ENCODE data around the gene HMX2. TPM values are rescaled to one million over a fixed set of nuclear protein-coding genes. Genes with fewer than 3 reads are reported as not detected.
"Not testable (repeated sequence)": the region's sequence is repeated elsewhere in the genome, so short reads cannot be mapped to it uniquely, and the experiment has no call there.

The HMX2 gene
- total and polyA plus RNA-seq, 4 donors, result not detected

DNA sequence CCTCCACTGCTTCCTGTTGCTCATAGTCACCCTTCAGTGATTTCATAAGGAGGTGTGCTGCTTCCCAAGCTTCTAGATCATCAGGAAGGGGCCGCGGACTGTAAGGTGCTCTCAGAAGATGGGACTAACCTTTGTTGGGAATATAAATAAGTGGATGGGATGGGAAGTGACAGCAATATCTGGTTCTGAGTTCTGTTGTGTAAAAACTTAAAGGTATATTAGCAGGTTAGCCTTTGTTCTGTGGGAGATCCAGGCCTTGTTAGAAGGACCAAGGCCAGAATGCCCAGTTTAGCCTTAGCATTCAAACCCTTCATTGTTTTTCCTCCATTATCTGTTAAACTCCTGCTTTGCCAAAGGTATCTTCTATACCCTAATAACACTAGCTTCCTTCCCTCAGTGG lies 18.7 kb downstream of the HMX2 start:
- WGBS, 2 donors, result 94 to 98% methylated on average over 2 of the region's 2 CpGs
- Histone ChIP-seq H3K4me3 (ENCODE audit: low read length in 2 of 2) (no peak overlapping the region), H3K9me3 (ENCODE audit: control insufficient read depth, low read length) (no peaks in the 10 kb centered on the region), H3K36me3 (ENCODE audit: control insufficient read depth in 1 of 2, insufficient read depth in 2 of 2, low read length in 1 of 2) (peaks cover 7 to 16% of the 10 kb centered on the region in 2 donors), H3K27ac (ENCODE audit: low read depth in 1 of 2, low read length in 2 of 2) (no peak overlapping the region), H3K4me1 (ENCODE audit: control insufficient read depth in 1 of 2, insufficient read depth in 2 of 2, low read length in 2 of 2) (no peaks in the 10 kb centered on the region), H3K27me3 (ENCODE audit: control insufficient read depth in 1 of 2, insufficient read depth in 2 of 2, low read length in 1 of 2) (no peaks in the 10 kb centered on the region)
- intact Hi-C loops (cut with DNase I), result no loop called here
- ATAC-seq (ENCODE audit: low FRiP score) (no peak), DNase-seq (no peak)

- H3K27ac ChIP-seq (ENCODE audit: low read depth in 1 of 2, low read length in 2 of 2), result no peak overlapping the region
- intact Hi-C loops (cut with DNase I), result no loop called here
- no peak for ATAC-seq (ENCODE audit: low FRiP score)
Observed at GRCh38 chr10:123170961-123171360, 23.0 kb downstream of the HMX2 start.

DNA sequence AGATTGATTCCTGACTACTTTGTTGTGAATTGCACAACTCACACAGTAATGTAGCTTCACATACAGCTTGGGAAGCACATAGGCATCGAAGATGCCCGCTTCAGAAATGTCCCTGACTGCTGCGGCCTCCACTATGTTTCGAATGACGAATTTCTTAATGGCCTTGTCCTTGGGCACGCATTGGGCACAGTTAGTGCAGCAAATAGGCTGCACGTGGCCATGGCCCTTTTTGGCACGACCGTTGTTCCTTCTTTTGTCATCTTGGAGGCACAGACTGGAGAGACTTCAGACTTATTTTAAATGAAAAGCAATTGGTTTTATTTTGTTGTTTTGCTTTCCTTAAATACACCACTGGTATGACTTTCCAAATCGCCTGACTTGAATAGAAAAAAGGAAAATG lies 23.7 kb downstream of the HMX2 start:
- H3K4me3 ChIP-seq (ENCODE audit: low read length in 2 of 2); H3K4me1 ChIP-seq (ENCODE audit: control insufficient read depth in 1 of 2, insufficient read depth in 2 of 2, low read length in 2 of 2); H3K27me3 ChIP-seq (ENCODE audit: control insufficient read depth in 1 of 2, insufficient read depth in 2 of 2, low read length in 1 of 2); intact Hi-C loops (cut with DNase I); H3K27ac ChIP-seq (ENCODE audit: low read depth in 1 of 2, low read length in 2 of 2); DNase-seq; ATAC-seq (ENCODE audit: low FRiP score); H3K9me3 ChIP-seq (ENCODE audit: control insufficient read depth, low read length); H3K36me3 ChIP-seq (ENCODE audit: control insufficient read depth in 1 of 2, insufficient read depth in 2 of 2, low read length in 1 of 2): not testable (repeated sequence)
- WGBS, 2 donors, result 96% methylated on average over 10 of the region's 10 CpGs

More at GRCh38 chr10:123170961-123171360, 23.0 kb downstream of the HMX2 start:
- Histone ChIP-seq H3K9me3 (ENCODE audit: control insufficient read depth, low read length) (no peaks in the 10 kb centered on the region), H3K4me3 (ENCODE audit: low read length in 2 of 2) (no peak overlapping the region), H3K4me1 (ENCODE audit: control insufficient read depth in 1 of 2, insufficient read depth in 2 of 2, low read length in 2 of 2) (no peaks in the 10 kb centered on the region), H3K27me3 (ENCODE audit: control insufficient read depth in 1 of 2, insufficient read depth in 2 of 2, low read length in 1 of 2) (no peaks in the 10 kb centered on the region), H3K36me3 (ENCODE audit: control insufficient read depth in 1 of 2, insufficient read depth in 2 of 2, low read length in 1 of 2) (peaks cover 4 to 5% of the 10 kb centered on the region in 2 donors)
- WGBS, 2 donors, result 97 to 98% methylated on average over 4 of the region's 4 CpGs
- no peak for DNase-seq

DNA sequence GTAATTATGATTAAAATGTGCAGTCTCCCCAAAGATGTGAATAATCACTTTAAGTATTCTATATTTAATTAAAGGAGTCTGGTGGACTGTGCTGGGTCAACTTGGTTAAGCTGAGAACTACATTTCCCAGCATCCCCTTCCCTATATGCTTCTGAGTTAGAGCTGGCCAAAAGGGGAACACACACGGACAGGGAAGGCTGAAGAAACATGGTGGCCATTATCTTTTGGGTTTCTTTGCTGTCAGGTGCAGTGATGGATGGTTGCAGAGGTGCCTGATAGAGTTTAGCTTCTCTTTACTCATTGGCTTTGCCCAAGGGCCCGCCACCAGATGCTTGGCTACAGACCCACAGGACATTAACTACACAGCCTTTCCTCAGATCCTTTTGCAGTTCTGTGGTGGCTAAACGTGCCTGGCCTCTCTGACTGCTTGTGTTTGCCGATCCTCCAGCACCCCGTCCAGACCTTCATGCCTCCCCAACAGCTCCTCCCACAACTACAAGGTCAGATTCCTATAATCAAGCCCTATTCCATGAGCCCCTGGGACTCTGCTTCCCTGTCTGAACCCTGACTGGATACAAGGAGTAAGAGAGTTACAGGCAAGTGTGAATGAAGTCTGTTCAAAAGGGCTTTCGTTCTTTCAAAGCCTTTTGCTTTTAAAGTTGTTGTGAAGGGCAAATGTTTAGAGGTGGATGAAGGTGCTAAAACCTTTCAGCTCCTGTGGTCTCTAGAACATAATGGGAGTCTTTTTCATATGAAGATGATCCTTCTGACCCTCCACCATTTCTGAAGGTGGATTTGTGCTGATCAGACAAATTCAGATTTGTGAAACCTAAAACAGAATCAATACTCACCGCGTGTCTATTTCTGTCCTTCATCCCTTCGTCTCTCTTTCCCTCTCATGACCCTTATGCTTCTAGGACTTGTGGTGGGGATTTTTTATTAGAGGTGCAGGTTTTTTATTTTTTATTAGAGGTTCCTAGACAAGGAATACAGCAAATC lies 27.8 kb downstream of the HMX2 start:
- DNase-seq, result no peak
- Histone ChIP-seq H3K36me3 (ENCODE audit: control insufficient read depth in 1 of 2, insufficient read depth in 2 of 2, low read length in 1 of 2) (peaks cover 0 to 4% of the 10 kb centered on the region in 2 donors), H3K27me3 (ENCODE audit: control insufficient read depth in 1 of 2, insufficient read depth in 2 of 2, low read length in 1 of 2) (no peaks in the 10 kb centered on the region), H3K27ac (ENCODE audit: low read depth in 1 of 2, low read length in 2 of 2) (no peak overlapping the region), H3K4me3 (ENCODE audit: low read length in 2 of 2) (no peak overlapping the region), H3K9me3 (ENCODE audit: control insufficient read depth, low read length) (no peaks in the 10 kb centered on the region), H3K4me1 (ENCODE audit: control insufficient read depth in 1 of 2, insufficient read depth in 2 of 2, low read length in 2 of 2) (no peaks in the 10 kb centered on the region)
- 67 to 72% methylated on average over 9 of the region's 9 CpGs for WGBS, 2 donors
- intact Hi-C loops (cut with DNase I), result no loop called here
- no peak for ATAC-seq (ENCODE audit: low FRiP score)

- H3K9me3 ChIP-seq (ENCODE audit: control insufficient read depth, low read length); ATAC-seq (ENCODE audit: low FRiP score); H3K36me3 ChIP-seq (ENCODE audit: control insufficient read depth in 1 of 2, insufficient read depth in 2 of 2, low read length in 1 of 2); H3K27ac ChIP-seq (ENCODE audit: low read depth in 1 of 2, low read length in 2 of 2); H3K4me1 ChIP-seq (ENCODE audit: control insufficient read depth in 1 of 2, insufficient read depth in 2 of 2, low read length in 2 of 2); H3K27me3 ChIP-seq (ENCODE audit: control insufficient read depth in 1 of 2, insufficient read depth in 2 of 2, low read length in 1 of 2); intact Hi-C loops (cut with DNase I); H3K4me3 ChIP-seq (ENCODE audit: low read length in 2 of 2); DNase-seq: not testable (repeated sequence)
- 96 to 97% methylated on average over 4 of the region's 4 CpGs for WGBS, 2 donors
Observed at GRCh38 chr10:123178390-123178789, 30.5 kb downstream of the HMX2 start.

GRCh38 chr10:123180101-123181090 lies 32.5 kb downstream of the HMX2 start:
- H3K4me3 ChIP-seq (ENCODE audit: low read length in 2 of 2), result no peak overlapping the region
- DNase-seq, result no peak
- no peaks in the 10 kb centered on the region for H3K9me3 ChIP-seq (ENCODE audit: control insufficient read depth, low read length)
- H3K36me3 ChIP-seq (ENCODE audit: control insufficient read depth in 1 of 2, insufficient read depth in 2 of 2, low read length in 1 of 2), result peaks cover 0 to 5% of the 10 kb centered on the region in 2 donors
- intact Hi-C loops (cut with DNase I), result no loop called here
- 93 to 94% methylated on average over 7 of the region's 7 CpGs for WGBS, 2 donors
- no peak for ATAC-seq (ENCODE audit: low FRiP score)
- H3K27me3 ChIP-seq (ENCODE audit: control insufficient read depth in 1 of 2, insufficient read depth in 2 of 2, low read length in 1 of 2), result no peaks in the 10 kb centered on the region
- H3K27ac ChIP-seq (ENCODE audit: low read depth in 1 of 2, low read length in 2 of 2), result no peak overlapping the region
- H3K4me1 ChIP-seq (ENCODE audit: control insufficient read depth in 1 of 2, insufficient read depth in 2 of 2, low read length in 2 of 2), result no peaks in the 10 kb centered on the region

- H3K9me3 ChIP-seq (ENCODE audit: control insufficient read depth, low read length), result no peaks in the 10 kb centered on the region
- H3K36me3 ChIP-seq (ENCODE audit: control insufficient read depth in 1 of 2, insufficient read depth in 2 of 2, low read length in 1 of 2), result peaks cover 6% of the 10 kb centered on the region in 2 donors
- ATAC-seq (ENCODE audit: low FRiP score) (no peak), DNase-seq (no peak)
- no peaks in the 10 kb centered on the region for H3K27me3 ChIP-seq (ENCODE audit: control insufficient read depth in 1 of 2, insufficient read depth in 2 of 2, low read length in 1 of 2)
- no peaks in the 10 kb centered on the region for H3K4me1 ChIP-seq (ENCODE audit: control insufficient read depth in 1 of 2, insufficient read depth in 2 of 2, low read length in 2 of 2)
- no peak overlapping the region for H3K27ac ChIP-seq (ENCODE audit: low read depth in 1 of 2, low read length in 2 of 2)
- no peak overlapping the region for H3K4me3 ChIP-seq (ENCODE audit: low read length in 2 of 2)
- intact Hi-C loops (cut with DNase I), result no loop called here
- WGBS, 2 donors, result 97 to 98% methylated on average over 2 of the region's 2 CpGs
Observed at GRCh38 chr10:123183724-123184123, 35.8 kb downstream of the HMX2 start.

DNA sequence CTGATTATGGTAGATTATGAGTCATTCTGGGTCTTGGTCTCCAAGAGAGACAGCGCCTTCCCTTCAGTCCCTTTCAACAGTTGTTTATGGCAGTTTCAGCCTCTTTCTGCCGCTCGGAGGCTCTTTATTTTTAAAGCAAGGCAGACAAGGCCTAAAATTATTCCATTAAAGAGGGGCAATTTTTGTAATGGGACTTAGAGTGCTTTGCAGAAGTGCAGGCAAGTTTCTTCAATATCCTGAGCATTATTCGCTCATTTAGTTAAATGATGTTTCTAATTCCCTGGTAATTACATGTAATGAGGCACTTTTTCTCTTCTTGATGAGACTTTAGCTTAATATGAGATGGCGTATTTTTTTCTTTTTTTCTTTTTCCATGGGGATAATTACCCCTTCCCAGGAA lies 39.8 kb downstream of the HMX2 start:
- WGBS, 2 donors, result 97% methylated on average over 5 of the region's 5 CpGs
- intact Hi-C loops (cut with DNase I), result no loop called here
- Histone ChIP-seq H3K4me3 (ENCODE audit: low read length in 2 of 2) (no peak overlapping the region), H3K36me3 (ENCODE audit: control insufficient read depth in 1 of 2, insufficient read depth in 2 of 2, low read length in 1 of 2) (peaks cover 6% of the 10 kb centered on the region in 2 donors), H3K27me3 (ENCODE audit: control insufficient read depth in 1 of 2, insufficient read depth in 2 of 2, low read length in 1 of 2) (no peaks in the 10 kb centered on the region), H3K9me3 (ENCODE audit: control insufficient read depth, low read length) (no peaks in the 10 kb centered on the region), H3K27ac (ENCODE audit: low read depth in 1 of 2, low read length in 2 of 2) (no peak overlapping the region), H3K4me1 (ENCODE audit: control insufficient read depth in 1 of 2, insufficient read depth in 2 of 2, low read length in 2 of 2) (no peaks in the 10 kb centered on the region)
- ATAC-seq (ENCODE audit: low FRiP score), result no peak
- no peak for DNase-seq
